Mesothelial cell of epicardium (in vitro differentiated cells): ENCODE measurements around the gene ITPKC. TPM values are rescaled to one million over a fixed set of nuclear protein-coding genes. Genes with fewer than 3 reads are reported as not detected.

Experiments used
- DNase-seq, 2 experiments: peaks; one replicate each; pipeline ENCODE4 v3.0.0; 2021; ENCODE audit warnings: low spot score in 2 of 2; ENCODE audit not compliant: unreplicated experiment in 2 of 2
- H3K27ac Mint-ChIP-seq: 2 replicates; pipeline ENCODE4 v1.8.0; 2021; ENCODE audit warnings: mixed read lengths
- H3K27me3 Mint-ChIP-seq: 2 replicates; pipeline ENCODE4 v1.8.0; 2021; ENCODE audit warnings: low read depth, mixed read lengths
- H3K36me3 Mint-ChIP-seq: 2 replicates; pipeline ENCODE4 v1.8.0; 2021; ENCODE audit warnings: mixed read lengths
- H3K4me1 Mint-ChIP-seq: 2 replicates; pipeline ENCODE4 v1.8.0; 2021; ENCODE audit warnings: mixed read lengths
- H3K4me3 Mint-ChIP-seq: 2 replicates; pipeline ENCODE4 v1.8.0; 2021; ENCODE audit warnings: mild to moderate bottlenecking, moderate library complexity, mixed read lengths
- H3K9me3 Mint-ChIP-seq: 2 replicates; pipeline ENCODE4 v1.8.0; 2021; ENCODE audit warnings: mixed read lengths
- total RNA-seq: library from RNA; stranded (reverse); gene quantifications from 3 replicates; pipeline ENCODE4 v1.2.1, GENCODE V29; 2021
- TF ChIP-seq, protein P1 (sequence below): fragments of 200-600 bp; sonication (generic); IDR thresholded peaks from one replicate; pipeline ENCODE4 v1.5.0; 2021; ENCODE audit warnings: antibody characterized with exemption; ENCODE audit not compliant: unreplicated experiment

ITPKC gene
- total RNA-seq, 1 donor from 2014 or later = 28.3 TPM

DNA sequence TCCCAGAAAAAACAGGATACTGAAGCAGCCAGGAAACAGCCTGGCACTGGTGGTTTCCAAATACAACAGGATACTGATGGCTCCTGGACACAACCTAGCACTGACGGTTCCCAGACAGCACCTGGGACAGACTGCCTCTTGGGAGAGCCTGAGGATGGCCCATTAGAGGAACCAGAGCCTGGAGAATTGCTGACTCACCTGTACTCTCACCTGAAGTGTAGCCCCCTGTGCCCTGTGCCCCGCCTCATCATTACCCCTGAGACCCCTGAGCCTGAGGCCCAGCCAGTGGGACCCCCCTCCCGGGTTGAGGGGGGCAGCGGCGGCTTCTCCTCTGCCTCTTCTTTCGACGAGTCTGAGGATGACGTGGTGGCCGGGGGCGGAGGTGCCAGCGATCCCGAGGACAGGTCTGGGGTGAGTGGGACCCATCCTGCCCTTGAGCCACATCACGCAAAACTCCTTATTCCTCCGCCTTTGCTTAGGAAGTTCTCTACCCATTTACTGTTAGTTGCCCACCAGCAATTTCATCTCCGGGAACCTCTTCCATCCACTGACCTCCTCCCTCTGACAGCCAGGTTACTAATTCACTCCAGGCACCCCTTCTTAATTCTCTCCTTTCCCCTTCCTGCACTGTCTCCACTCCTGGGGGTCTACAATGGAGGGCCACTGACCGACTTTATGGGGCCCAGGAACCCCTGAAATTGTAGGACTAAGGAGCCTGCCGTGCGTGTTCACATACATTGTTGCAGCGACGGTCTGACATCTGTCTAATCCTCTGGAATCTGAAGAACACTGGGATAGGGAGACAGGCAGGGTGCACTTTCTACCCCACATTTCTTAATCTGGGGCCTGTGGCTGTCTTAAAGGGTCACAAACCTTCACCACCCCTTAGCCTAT is 1.2 kb downstream of the ITPKC start:
- Mint-ChIP-seq H3K27me3 (no peaks in the 10 kb centered on the region), H3K4me1 (peaks cover 54% of the 10 kb centered on the region), H3K36me3 (peaks cover 2% of the 10 kb centered on the region), H3K9me3 (no peaks in the 10 kb centered on the region), H3K4me3 (peak overlapping the region; percentile 97), H3K27ac (peak overlapping the region; percentile 100)
- TF ChIP-seq, protein P1, sequence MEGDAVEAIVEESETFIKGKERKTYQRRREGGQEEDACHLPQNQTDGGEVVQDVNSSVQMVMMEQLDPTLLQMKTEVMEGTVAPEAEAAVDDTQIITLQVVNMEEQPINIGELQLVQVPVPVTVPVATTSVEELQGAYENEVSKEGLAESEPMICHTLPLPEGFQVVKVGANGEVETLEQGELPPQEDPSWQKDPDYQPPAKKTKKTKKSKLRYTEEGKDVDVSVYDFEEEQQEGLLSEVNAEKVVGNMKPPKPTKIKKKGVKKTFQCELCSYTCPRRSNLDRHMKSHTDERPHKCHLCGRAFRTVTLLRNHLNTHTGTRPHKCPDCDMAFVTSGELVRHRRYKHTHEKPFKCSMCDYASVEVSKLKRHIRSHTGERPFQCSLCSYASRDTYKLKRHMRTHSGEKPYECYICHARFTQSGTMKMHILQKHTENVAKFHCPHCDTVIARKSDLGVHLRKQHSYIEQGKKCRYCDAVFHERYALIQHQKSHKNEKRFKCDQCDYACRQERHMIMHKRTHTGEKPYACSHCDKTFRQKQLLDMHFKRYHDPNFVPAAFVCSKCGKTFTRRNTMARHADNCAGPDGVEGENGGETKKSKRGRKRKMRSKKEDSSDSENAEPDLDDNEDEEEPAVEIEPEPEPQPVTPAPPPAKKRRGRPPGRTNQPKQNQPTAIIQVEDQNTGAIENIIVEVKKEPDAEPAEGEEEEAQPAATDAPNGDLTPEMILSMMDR = no peak
- no peak for DNase-seq

DNA sequence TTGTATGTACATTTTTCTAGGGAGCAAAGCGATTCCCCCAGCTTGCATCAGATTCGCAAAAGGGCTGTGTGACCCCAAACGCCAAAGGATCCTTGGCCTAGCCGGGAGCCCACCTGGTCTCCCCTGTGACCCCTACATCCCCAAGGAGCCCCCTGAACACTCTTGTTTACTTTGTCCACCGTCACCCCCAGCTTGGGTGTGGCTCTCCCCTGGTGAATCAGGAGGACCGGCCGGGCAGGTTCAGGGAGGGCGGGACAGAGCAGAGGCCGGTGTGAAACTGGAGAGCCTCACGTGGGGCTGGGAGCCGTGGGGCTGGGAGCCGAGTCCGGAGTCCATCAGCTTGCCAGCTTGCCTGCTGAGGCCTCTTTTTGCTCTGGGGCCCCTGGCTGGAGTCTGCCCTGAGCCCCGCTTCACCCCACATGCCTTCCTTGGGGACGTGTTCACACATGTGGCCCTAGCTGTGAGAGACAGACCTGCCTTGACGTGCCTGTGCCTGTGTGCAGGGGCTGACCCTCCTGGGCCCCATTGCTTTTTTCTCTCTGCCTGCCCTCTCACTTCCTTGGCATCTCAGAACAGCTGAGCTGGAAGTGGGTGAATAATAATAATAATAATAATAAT is 2.0 kb downstream of the ITPKC start:
- Mint-ChIP-seq H3K4me3 (peak overlapping the region; percentile 97), H3K27ac (peak overlapping the region; percentile 100), H3K4me1 (peaks cover 53% of the 10 kb centered on the region), H3K36me3 (peaks cover 8% of the 10 kb centered on the region), H3K9me3 (no peaks in the 10 kb centered on the region), H3K27me3 (no peaks in the 10 kb centered on the region)
- TF ChIP-seq, protein P1 = no peak
- peak in 1 of 2 experiments; percentile 66 for DNase-seq

DNA sequence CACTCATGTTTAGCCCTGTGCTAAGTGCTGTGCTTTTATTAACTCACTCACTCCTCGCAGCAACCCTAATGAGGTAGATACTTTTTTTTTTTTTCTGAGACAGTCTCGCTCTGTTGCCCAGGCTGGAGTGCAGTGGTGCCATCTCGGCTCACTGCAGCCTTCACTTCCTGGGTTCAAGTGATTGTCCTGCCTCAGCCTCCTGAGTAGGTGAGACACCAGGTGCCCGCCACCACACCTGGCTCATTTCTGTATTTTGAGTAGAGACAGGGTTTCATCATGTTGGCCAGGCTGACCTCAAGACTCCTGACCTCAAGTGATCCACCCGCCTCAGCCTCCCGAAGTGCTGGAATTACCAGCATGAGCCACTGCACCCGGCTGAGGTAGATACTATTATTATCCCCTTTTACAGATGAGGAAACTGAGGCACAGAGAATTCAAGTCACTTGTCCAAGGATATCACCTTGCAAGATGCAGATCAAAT is 2.5 kb downstream of the ITPKC start:
- peak overlapping the region; percentile 97 for H3K4me3 Mint-ChIP-seq

DNA sequence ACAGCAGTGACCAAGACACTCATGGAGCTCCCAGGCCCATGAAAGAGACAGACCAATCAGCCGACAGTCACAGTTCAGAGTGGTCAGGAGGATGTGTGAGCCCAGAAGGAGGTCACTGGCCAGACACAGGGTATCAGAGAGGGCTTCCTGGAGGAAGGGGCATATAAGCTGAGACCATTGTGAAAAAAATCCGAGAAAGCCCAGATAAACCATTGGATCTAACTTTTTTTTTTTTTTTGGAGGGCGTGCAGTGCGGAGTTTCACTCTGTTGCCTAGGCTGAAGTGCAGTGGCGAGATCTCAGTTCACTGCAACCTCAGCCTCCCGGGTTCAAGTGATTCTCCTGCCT is 4.2 kb downstream of the ITPKC start:
- TF ChIP-seq, protein P1 = no peak
- Mint-ChIP-seq H3K4me1 (peaks cover 33% of the 10 kb centered on the region), H3K27me3 (no peaks in the 10 kb centered on the region), H3K27ac (peak overlapping the region; percentile 100), H3K36me3 (peaks cover 20% of the 10 kb centered on the region), H3K4me3 (peak overlapping the region; percentile 97), H3K9me3 (no peaks in the 10 kb centered on the region)
- no peak for DNase-seq

More for the DNA sequence above, 2.5 kb downstream of the ITPKC start:
- Mint-ChIP-seq H3K4me1 (peaks cover 48% of the 10 kb centered on the region), H3K9me3 (no peaks in the 10 kb centered on the region), H3K27ac (peak overlapping the region; percentile 100), H3K36me3 (peaks cover 11% of the 10 kb centered on the region), H3K27me3 (no peaks in the 10 kb centered on the region)
- TF ChIP-seq, protein P1 = no peak
- DNase-seq = no peak

DNA sequence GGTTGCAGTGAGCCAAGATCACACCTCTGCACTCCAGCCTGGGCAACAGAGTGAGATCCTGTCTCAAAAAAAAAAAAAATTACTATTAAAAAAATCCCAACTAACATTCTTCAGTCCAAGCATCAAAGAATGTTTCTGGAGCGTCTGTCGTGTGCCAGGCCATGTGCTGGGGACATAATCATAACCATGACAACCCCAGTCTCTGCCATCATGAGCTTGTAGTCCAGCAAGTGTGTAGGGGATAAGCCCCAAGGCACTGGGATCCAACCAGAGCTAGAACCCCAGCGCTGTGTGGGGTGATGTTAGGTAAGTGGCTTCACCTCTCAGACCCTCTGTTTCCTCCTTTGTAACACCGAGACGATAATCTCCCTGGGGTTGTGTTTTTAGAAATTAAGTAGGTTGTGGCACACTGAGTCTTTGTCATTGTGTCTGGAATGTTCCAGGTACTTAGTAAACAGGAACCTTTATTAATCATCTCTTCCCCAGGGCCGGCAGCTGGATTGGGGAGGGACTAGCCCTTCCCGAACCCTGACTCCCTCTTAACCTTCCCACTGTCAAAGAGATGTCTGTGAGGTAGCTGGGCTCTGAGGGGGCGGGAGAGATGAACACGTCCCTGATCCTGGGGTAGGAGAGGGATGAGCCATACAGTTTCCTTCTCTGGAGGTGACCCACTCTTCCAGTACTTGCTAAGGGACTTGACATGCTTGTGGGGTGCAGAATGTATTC is 5.2 kb downstream of the ITPKC start:
- Mint-ChIP-seq H3K4me1 (peaks cover 31% of the 10 kb centered on the region), H3K36me3 (peaks cover 28% of the 10 kb centered on the region), H3K4me3 (no peak overlapping the region), H3K27ac (peak overlapping the region; percentile 61), H3K27me3 (no peaks in the 10 kb centered on the region), H3K9me3 (no peaks in the 10 kb centered on the region)
- no peak for DNase-seq
- TF ChIP-seq, protein P1 = no peak
